ENCODE results near the gene DNER.

- TF ChIP-seq CTCF (IDR thresholded peaks at IDR 0.05), result no peak
- no peak for TF ChIP-seq POLR2A (IDR thresholded peaks at IDR 0.05)
- no peak for TF ChIP-seq POLR2AphosphoS5 (IDR thresholded peaks at IDR 0.05)
These were observed 12.3 kb upstream of the DNER start for GRCh38 chr2:229726643-229727042.

All from breast epithelium (tissue), 3 donors.